ENCODE measurements around the gene PCCA. TPM values are rescaled to one million over a fixed set of nuclear protein-coding genes. Genes with fewer than 3 reads are reported as not detected.

PCCA gene
- total and polyA plus RNA-seq, 2 of the 13 experiments (the other 11 are each of a cell fraction or from before 2014, with no cell fraction given) = 15.0 to 32.2 TPM

DNA sequence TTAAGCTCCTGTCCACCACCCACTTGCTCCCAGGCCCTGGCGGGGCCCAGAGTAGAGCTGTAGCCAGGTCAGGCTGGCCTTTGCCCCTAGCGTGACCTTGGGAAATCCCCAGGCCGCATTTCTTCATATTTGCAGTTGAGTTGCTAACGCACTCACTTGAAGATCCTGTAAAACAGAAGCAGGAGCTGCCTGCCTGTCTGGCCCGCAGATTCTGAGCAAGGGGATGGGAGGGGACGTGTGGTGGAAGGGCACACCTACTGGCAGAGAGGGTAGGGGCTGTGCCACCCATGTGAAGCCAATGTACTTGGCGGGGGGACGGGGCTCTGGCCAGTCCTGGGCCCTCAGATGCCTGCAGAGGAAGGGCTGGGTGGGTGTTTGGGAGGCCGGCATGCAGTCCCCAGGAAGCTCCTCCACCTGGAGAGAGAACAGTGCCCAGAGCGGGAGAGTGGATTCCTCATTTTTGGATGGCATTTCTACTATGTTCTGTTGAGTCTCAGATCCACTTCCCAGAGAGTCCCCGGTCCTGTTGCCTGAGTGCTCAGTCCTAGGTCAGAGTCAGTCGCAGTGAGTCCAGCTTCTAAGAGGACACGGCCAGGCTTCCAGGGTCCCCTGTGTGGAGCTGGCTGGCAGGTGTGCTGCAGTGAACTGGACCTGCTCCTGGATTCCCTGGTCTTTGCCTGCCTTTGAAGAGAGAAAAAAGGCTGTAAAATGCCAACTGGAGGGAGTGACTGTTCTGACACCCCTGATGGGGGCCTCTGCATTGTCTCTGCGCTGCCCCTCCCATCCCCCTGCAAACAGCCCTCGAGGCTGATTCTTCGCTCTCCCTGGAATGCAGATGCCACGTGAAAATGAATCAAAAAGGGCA is 436.8 kb downstream of the PCCA start (continued):
- TF ChIP-seq NR2F2 (IDR thresholded peaks at IDR 0.05; ENCODE audit: borderline replicate concordance, low read depth) (peak; percentile 89), ATF7-NPFF (CRISPR knock-in tag; IDR thresholded peaks at IDR 0.05; ENCODE audit: low read depth) (no peak), ZNF326 (CRISPR knock-in tag; IDR thresholded peaks at IDR 0.05; ENCODE audit: borderline replicate concordance) (no peak), HOXA3 (CRISPR knock-in tag; IDR thresholded peaks at IDR 0.05) (peak; percentile 39; the same call in 1 of the 2 replicates), SMC3 (IDR thresholded peaks at IDR 0.05; ENCODE audit: low read length) (no peak), SMYD3 (CRISPR knock-in tag; IDR thresholded peaks at IDR 0.05) (no peak), CEBPG (CRISPR knock-in tag; IDR thresholded peaks at IDR 0.05) (peak; percentile 84), DPF2 (CRISPR knock-in tag; IDR thresholded peaks at IDR 0.05; ENCODE audit: borderline replicate concordance, low read depth) (peak; percentile 60; the same call in 1 of the 2 replicates), SP4 (CRISPR knock-in tag; IDR thresholded peaks at IDR 0.05) (peak; percentile 34; the same call in 1 of the 2 replicates), GABPA (IDR thresholded peaks at IDR 0.05; ENCODE audit: low read depth, low read length) (no peak), GABPA (CRISPR knock-in tag; IDR thresholded peaks at IDR 0.05; ENCODE audit: low read depth) (no peak)
- TF ChIP-seq, protein P1, sequence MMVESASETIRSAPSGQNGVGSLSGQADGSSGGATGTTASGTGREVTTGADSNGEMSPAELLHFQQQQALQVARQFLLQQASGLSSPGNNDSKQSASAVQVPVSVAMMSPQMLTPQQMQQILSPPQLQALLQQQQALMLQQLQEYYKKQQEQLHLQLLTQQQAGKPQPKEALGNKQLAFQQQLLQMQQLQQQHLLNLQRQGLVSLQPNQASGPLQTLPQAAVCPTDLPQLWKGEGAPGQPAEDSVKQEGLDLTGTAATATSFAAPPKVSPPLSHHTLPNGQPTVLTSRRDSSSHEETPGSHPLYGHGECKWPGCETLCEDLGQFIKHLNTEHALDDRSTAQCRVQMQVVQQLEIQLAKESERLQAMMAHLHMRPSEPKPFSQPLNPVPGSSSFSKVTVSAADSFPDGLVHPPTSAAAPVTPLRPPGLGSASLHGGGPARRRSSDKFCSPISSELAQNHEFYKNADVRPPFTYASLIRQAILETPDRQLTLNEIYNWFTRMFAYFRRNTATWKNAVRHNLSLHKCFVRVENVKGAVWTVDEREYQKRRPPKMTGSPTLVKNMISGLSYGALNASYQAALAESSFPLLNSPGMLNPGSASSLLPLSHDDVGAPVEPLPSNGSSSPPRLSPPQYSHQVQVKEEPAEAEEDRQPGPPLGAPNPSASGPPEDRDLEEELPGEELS (CRISPR knock-in tag; IDR thresholded peaks at IDR 0.05) = no peak
- TF ChIP-seq, protein P2, sequence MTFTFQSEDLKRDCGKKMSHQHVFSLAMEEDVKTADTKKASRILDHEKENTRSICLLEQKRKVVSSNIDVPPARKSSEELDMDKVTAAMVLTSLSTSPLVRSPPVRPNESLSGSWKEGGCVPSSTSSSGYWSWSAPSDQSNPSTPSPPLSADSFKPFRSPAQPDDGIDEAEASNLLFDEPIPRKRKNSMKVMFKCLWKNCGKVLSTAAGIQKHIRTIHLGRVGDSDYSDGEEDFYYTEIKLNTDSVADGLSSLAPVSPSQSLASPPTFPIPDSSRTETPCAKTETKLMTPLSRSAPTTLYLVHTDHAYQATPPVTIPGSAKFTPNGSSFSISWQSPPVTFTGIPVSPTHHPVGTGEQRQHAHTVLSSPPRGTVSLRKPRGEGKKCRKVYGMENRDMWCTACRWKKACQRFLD (CRISPR knock-in tag; IDR thresholded peaks at IDR 0.05; ENCODE audit: borderline replicate concordance) = no peak
- TF ChIP-seq, protein P3, sequence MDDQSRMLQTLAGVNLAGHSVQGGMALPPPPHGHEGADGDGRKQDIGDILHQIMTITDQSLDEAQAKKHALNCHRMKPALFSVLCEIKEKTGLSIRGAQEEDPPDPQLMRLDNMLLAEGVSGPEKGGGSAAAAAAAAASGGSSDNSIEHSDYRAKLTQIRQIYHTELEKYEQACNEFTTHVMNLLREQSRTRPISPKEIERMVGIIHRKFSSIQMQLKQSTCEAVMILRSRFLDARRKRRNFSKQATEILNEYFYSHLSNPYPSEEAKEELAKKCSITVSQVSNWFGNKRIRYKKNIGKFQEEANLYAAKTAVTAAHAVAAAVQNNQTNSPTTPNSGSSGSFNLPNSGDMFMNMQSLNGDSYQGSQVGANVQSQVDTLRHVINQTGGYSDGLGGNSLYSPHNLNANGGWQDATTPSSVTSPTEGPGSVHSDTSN (CRISPR knock-in tag; IDR thresholded peaks at IDR 0.05; ENCODE audit: borderline replicate concordance) = no peak
- TF ChIP-seq, protein P4, sequence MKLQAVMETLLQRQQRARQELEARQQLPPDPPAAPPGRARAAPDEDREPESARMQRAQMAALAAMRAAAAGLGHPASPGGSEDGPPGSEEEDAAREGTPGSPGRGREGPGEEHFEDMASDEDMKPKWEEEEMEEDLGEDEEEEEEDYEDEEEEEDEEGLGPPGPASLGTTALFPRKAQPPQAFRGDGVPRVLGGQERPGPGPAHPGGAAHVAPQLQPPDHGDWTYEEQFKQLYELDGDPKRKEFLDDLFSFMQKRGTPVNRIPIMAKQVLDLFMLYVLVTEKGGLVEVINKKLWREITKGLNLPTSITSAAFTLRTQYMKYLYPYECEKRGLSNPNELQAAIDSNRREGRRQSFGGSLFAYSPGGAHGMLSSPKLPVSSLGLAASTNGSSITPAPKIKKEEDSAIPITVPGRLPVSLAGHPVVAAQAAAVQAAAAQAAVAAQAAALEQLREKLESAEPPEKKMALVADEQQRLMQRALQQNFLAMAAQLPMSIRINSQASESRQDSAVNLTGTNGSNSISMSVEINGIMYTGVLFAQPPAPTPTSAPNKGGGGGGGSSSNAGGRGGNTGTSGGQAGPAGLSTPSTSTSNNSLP (IDR thresholded peaks at IDR 0.05; ENCODE audit: low read depth, low read length) = no peak
- TF ChIP-seq, protein P5, sequence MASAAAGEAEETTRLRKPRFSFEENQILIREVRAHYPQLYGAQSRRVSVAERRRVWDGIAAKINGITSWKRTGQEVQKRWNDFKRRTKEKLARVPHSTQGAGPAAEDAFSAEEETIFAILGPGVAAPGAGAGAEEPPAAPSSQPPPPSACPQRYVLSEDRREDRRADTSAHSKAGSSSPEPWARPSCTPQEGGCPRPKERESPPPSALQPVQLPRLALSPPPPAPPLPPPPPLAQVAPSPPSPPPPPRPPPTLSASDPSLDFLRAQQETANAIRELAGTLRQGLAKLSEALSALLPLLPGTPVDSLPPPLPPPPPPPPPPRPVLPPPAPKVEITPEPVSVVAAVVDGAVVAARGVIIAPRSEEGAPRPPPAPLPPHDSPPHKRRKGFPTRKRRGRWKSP (CRISPR knock-in tag; IDR thresholded peaks at IDR 0.05) = peak; percentile 29; the same call in 1 of the 2 replicates
- TF ChIP-seq, protein P6, sequence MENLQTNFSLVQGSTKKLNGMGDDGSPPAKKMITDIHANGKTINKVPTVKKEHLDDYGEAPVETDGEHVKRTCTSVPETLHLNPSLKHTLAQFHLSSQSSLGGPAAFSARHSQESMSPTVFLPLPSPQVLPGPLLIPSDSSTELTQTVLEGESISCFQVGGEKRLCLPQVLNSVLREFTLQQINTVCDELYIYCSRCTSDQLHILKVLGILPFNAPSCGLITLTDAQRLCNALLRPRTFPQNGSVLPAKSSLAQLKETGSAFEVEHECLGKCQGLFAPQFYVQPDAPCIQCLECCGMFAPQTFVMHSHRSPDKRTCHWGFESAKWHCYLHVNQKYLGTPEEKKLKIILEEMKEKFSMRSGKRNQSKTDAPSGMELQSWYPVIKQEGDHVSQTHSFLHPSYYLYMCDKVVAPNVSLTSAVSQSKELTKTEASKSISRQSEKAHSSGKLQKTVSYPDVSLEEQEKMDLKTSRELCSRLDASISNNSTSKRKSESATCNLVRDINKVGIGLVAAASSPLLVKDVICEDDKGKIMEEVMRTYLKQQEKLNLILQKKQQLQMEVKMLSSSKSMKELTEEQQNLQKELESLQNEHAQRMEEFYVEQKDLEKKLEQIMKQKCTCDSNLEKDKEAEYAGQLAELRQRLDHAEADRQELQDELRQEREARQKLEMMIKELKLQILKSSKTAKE (CRISPR knock-in tag; IDR thresholded peaks at IDR 0.05; ENCODE audit: borderline replicate concordance) = no peak
